Ovary (tissue), 3 donors: ENCODE data around the gene NYAP2.

Experiments
- EP300 ChIP-seq: sonication (generic); formaldehyde crosslinking; IDR thresholded peaks from one replicate; pipeline ENCODE4 v1.6.1; 2017; ENCODE audit warnings: antibody characterized with exemption
- POLR2A ChIP-seq: fragments of 450-650 bp; IDR thresholded peaks from one replicate; pipeline ENCODE4 v1.6.1; 2017; ENCODE audit warnings: antibody characterized with exemption, mild to moderate bottlenecking, moderate library complexity
- TF ChIP-seq, protein P1 (sequence below), 3 donors: fragments of 450-650 bp in 2 of 3; fragments of 200-600 bp in 1 of 3; IDR thresholded peaks; one replicate each; pipeline versions ENCODE4 v1.5.1 to v1.8.0; 2016 to 2022; ENCODE audit warnings: antibody characterized with exemption in 3 of 3, mild to moderate bottlenecking in 1 of 3
- donor health status: DM: no; HTN: no; CAD: no.

DNA sequence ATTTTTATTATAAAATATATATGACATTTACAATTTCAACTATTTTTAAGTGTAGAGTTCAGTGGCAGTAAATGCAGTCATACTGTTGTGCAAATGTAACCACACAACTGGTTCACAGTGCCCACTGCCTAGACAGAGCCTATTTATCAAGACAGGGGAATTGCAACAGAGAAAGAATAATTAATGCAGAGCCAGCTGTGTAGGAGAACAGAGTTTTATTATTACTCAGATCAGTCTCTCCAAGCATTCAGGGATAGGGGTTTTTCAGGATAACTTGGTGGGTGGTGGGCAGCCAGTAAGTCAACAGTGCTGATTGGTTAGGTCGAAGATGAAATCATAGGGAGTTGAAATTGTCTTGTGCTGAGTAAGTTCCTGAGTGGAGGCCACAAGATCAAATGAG is 200.3 kb downstream of the NYAP2 start:
- no peak for TF ChIP-seq POLR2A
- TF ChIP-seq, protein P1, sequence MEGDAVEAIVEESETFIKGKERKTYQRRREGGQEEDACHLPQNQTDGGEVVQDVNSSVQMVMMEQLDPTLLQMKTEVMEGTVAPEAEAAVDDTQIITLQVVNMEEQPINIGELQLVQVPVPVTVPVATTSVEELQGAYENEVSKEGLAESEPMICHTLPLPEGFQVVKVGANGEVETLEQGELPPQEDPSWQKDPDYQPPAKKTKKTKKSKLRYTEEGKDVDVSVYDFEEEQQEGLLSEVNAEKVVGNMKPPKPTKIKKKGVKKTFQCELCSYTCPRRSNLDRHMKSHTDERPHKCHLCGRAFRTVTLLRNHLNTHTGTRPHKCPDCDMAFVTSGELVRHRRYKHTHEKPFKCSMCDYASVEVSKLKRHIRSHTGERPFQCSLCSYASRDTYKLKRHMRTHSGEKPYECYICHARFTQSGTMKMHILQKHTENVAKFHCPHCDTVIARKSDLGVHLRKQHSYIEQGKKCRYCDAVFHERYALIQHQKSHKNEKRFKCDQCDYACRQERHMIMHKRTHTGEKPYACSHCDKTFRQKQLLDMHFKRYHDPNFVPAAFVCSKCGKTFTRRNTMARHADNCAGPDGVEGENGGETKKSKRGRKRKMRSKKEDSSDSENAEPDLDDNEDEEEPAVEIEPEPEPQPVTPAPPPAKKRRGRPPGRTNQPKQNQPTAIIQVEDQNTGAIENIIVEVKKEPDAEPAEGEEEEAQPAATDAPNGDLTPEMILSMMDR (IDR thresholded peaks at IDR 0.05) = no peak
- no peak for TF ChIP-seq EP300
